ENCODE measurements around the gene CUL4A.

CUL4A gene

GRCh38 chr13:113291129-113291528, 81.7 kb downstream of the CUL4A start:
- Histone ChIP-seq H3K27ac (ENCODE audit: low read length) (no peak overlapping the region), H3K4me3 (ENCODE audit: low read length) (no peak overlapping the region), H3K27me3 (replicated peaks; ENCODE audit: insufficient read depth, low read length) (peaks cover 55% of the 10 kb centered on the region), H3K36me3 (replicated peaks; ENCODE audit: insufficient read depth, low read length) (no peaks in the 10 kb centered on the region), H3K4me1 (ENCODE audit: low read length) (peaks cover 12% of the 10 kb centered on the region), H2AFZ (ENCODE audit: low read length) (no peak overlapping the region), H3K9me2 (replicated peaks; ENCODE audit: insufficient read depth, low read length) (no peaks in the 10 kb centered on the region), H3K4me2 (ENCODE audit: low read depth, low read length) (no peak overlapping the region), H3K9ac (ENCODE audit: low read length) (no peak overlapping the region), H3K79me2 (ENCODE audit: low read length) (no peaks in the 10 kb centered on the region), H3K9me3 (replicated peaks; ENCODE audit: insufficient read depth, low read length) (no peaks in the 10 kb centered on the region), H3F3A (ENCODE audit: insufficient read depth, low read length) (peaks cover 5% of the 10 kb centered on the region), H4K20me1 (ENCODE audit: insufficient read depth, low read length) (no peaks in the 10 kb centered on the region)
- TF ChIP-seq CTCF (IDR thresholded peaks at IDR 0.05; ENCODE audit: low read length): no peak
- no peak for TF ChIP-seq EZH2phosphoT487 (IDR thresholded peaks at IDR 0.05; ENCODE audit: low read length)
- TF ChIP-seq EZH2 (optimal IDR thresholded peaks at IDR 0.05; ENCODE audit: low read depth, low read length): no peak
- DNase-seq: no peak

DNA sequence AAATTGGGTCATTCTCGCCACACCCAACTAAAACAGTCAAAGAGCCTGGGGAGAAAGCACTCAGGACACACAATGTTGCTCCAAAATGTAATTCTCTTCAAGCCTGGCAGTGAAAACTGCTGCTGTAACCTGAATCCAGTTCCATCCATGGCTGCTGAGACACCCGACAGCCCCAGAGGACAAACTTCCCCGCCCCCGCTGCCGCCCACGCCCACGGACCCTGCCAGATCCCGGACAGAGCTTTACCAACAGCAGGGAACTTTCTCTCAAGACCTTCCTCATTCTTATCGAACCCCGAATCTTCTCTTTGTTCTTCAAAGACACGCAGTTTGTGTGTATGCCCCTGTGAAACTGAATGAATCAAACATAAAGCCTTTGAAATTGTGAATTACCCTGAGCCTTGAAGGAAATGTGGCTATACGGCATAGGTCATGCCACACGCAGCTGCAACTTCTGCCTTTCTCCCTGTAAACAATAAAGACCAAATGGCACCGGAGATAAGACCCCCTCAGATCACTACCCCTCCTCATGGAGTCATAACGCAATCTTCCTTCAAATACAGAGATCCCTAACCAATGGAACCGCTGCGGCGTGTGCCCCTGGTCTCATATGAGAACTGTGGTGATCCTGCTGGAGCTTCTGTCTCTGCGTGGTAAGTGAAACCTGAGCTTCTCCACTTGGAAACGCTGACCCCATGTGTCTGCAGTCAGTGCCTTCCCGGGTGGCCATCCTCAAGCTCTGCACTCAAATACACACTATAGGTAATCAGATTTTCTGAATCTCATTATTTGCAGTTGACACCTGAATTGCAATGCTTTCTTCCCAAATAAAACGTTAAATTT, 82.8 kb downstream of the CUL4A start:
- peak overlapping the region; percentile 56 for H3K4me2 ChIP-seq (ENCODE audit: low read depth, low read length)

DNA sequence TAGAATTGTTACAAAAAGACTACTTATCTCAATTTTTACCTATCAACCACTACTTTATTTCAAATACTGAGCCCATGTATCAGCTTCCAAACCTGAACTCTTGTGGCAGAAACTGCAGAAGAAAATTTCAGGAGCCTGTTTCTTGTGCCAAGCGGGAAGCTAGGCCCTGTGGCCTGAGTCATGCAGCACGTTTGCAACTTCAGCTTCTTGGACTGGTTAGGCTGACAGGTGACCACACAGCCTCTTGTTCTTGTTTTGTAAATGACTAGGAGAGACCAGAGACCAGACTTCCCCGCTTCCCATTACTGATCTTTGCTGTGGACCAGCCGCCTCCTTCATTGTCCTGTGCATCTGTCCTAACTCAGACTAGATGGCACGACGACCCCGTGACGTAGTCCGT, 84.3 kb downstream of the CUL4A start:
- Histone ChIP-seq H4K20me1 (ENCODE audit: insufficient read depth, low read length) (no peaks in the 10 kb centered on the region), H3K79me2 (ENCODE audit: low read length) (peaks cover 14% of the 10 kb centered on the region), H3K27me3 (replicated peaks; ENCODE audit: insufficient read depth, low read length) (peaks cover 55% of the 10 kb centered on the region), H3K4me3 (ENCODE audit: low read length) (no peak overlapping the region), H3K9me2 (replicated peaks; ENCODE audit: insufficient read depth, low read length) (no peaks in the 10 kb centered on the region), H3K9me3 (replicated peaks; ENCODE audit: insufficient read depth, low read length) (no peaks in the 10 kb centered on the region), H3K4me1 (ENCODE audit: low read length) (peaks cover 14% of the 10 kb centered on the region), H3K9ac (ENCODE audit: low read length) (no peak overlapping the region), H2AFZ (ENCODE audit: low read length) (no peak overlapping the region), H3K4me2 (ENCODE audit: low read depth, low read length) (no peak overlapping the region), H3K27ac (ENCODE audit: low read length) (no peak overlapping the region), H3F3A (ENCODE audit: insufficient read depth, low read length) (peaks cover 6% of the 10 kb centered on the region), H3K36me3 (replicated peaks; ENCODE audit: insufficient read depth, low read length) (no peaks in the 10 kb centered on the region)
- no peak for DNase-seq
- TF ChIP-seq EZH2 (optimal IDR thresholded peaks at IDR 0.05; ENCODE audit: low read depth, low read length) (no peak), EZH2phosphoT487 (IDR thresholded peaks at IDR 0.05; ENCODE audit: low read length) (no peak), CTCF (IDR thresholded peaks at IDR 0.05; ENCODE audit: low read length) (no peak)

More for the DNA sequence above, 82.8 kb downstream of the CUL4A start:
- TF ChIP-seq CTCF (IDR thresholded peaks at IDR 0.05; ENCODE audit: low read length): no peak
- TF ChIP-seq EZH2phosphoT487 (IDR thresholded peaks at IDR 0.05; ENCODE audit: low read length): no peak; the same call in 1 of the 2 replicates
- no peak for TF ChIP-seq EZH2 (optimal IDR thresholded peaks at IDR 0.05; ENCODE audit: low read depth, low read length)
- Histone ChIP-seq H2AFZ (ENCODE audit: low read length) (no peak overlapping the region), H3K9me2 (replicated peaks; ENCODE audit: insufficient read depth, low read length) (no peaks in the 10 kb centered on the region), H3K79me2 (ENCODE audit: low read length) (no peaks in the 10 kb centered on the region), H3K9me3 (replicated peaks; ENCODE audit: insufficient read depth, low read length) (no peaks in the 10 kb centered on the region), H4K20me1 (ENCODE audit: insufficient read depth, low read length) (no peaks in the 10 kb centered on the region), H3F3A (ENCODE audit: insufficient read depth, low read length) (peaks cover 5% of the 10 kb centered on the region), H3K4me1 (ENCODE audit: low read length) (peaks cover 12% of the 10 kb centered on the region), H3K27ac (ENCODE audit: low read length) (no peak overlapping the region), H3K4me3 (ENCODE audit: low read length) (no peak overlapping the region), H3K27me3 (replicated peaks; ENCODE audit: insufficient read depth, low read length) (peaks cover 55% of the 10 kb centered on the region), H3K36me3 (replicated peaks; ENCODE audit: insufficient read depth, low read length) (no peaks in the 10 kb centered on the region), H3K9ac (ENCODE audit: low read length) (no peak overlapping the region)
- DNase-seq: no peak

Data from MM.1S (cell line).